Right lobe of liver (tissue), 6 donors: ENCODE measurements around the gene OMA1. TPM values are rescaled to one million over a fixed set of nuclear protein-coding genes. Genes with fewer than 3 reads are reported as not detected.

Source experiments
- ATAC-seq, 4 donors: fragments of 200-7000 bp; cut with Tn5 transposase; one replicate each; pipeline ENCODE4 v1.9.1; 2020; ENCODE audit warnings: mild to moderate bottlenecking in 4 of 4, moderate library complexity in 4 of 4
- DNase-seq, 3 donors: peaks; one replicate each; pipeline ENCODE4 v3.0.0-alpha.2; 2020
- H3K27ac ChIP-seq, 3 donors: fragments of 200-600 bp; one replicate each; pipeline ENCODE4 v1.8.0; 2022
- H3K27me3 ChIP-seq, 2 donors: fragments of 200-600 bp; one replicate each; pipeline ENCODE4 v1.8.0; 2022
- H3K36me3 ChIP-seq, 4 donors: fragments of 200-600 bp; sonication (generic) in 1 of 4; one replicate each; pipeline versions ENCODE4 v1.5.1 to v1.8.0; 2017 to 2022; ENCODE audit warnings: control low read depth in 1 of 4
- H3K4me1 ChIP-seq, 4 donors: fragments of 200-600 bp; sonication (generic) in 1 of 4; one replicate each; pipeline versions ENCODE4 v1.5.1 to v1.8.0; 2017 to 2022; ENCODE audit warnings: control low read depth in 1 of 4
- H3K4me3 ChIP-seq, 3 donors: fragments of 200-600 bp; one replicate each; pipeline ENCODE4 v1.8.0; 2022
- H3K9me3 ChIP-seq, 4 donors: fragments of 200-600 bp; sonication (generic) in 1 of 4; one replicate each; pipeline versions ENCODE4 v1.5.1 to v1.8.0; 2017 to 2022; ENCODE audit warnings: control low read depth in 1 of 4
- POLR2A ChIP-seq: fragments of 450-650 bp; IDR thresholded peaks from one replicate; pipeline ENCODE4 v1.6.1; 2017; ENCODE audit warnings: antibody characterized with exemption, mild to moderate bottlenecking
- WGBS: methylation state at CpG from one replicate; pipeline ENCODE4 v1.1.6; 2018; ENCODE audit warnings: low coverage, low lambda C conversion rate; ENCODE audit not compliant: insufficient coverage; ENCODE audit errors: missing lambda C conversion rate; 5-methylcytosine and 5-hydroxymethylcytosine counted together
- intact Hi-C, 2 donors: fragments of 100-400 bp; cut with DNase I; formaldehyde crosslinking; loops; one replicate each; pipeline versions ENCODE4 v1.11.2 to v1.14.1; 2022
- total RNA-seq, 6 experiments: library from RNA; depleted of rRNA in 2 of 6; stranded (reverse); fragments of >200 nt in 2 of 6; fragmentation: NEBNext Ultra II Directional in 3 of 6; extraction: Animal tissue kit (Norgen Biotek cat#: 25700) in 3 of 6; gene quantifications; one replicate each; pipeline versions ENCODE4 v1.1.0 to v1.2.4, GENCODE V29; 2016 to 2023
- TF ChIP-seq, protein P1 (sequence below), 4 donors: fragments of 200-600 bp in 3 of 4; fragments of 450-650 bp in 1 of 4; IDR thresholded peaks; one replicate each; pipeline versions ENCODE4 v1.5.1 to v1.8.0; 2016 to 2022; ENCODE audit warnings: antibody characterized with exemption in 4 of 4, mild to moderate bottlenecking in 2 of 4
- donor health status: DM: no; HTN: yes; CAD: no.
- donor health status: DM: no; HTN: no; CAD: no.
- donor health status: DM: no; HTN: no; CAD: no.
- donor health status: DM: no; HTN: yes; CAD: no.
- donor health status: DM: no; HTN: yes; CAD: no.

OMA1 gene
- total RNA-seq, 6 experiments from 2014 or later, result 16.1 to 29.0 (median 18.9) TPM

DNA sequence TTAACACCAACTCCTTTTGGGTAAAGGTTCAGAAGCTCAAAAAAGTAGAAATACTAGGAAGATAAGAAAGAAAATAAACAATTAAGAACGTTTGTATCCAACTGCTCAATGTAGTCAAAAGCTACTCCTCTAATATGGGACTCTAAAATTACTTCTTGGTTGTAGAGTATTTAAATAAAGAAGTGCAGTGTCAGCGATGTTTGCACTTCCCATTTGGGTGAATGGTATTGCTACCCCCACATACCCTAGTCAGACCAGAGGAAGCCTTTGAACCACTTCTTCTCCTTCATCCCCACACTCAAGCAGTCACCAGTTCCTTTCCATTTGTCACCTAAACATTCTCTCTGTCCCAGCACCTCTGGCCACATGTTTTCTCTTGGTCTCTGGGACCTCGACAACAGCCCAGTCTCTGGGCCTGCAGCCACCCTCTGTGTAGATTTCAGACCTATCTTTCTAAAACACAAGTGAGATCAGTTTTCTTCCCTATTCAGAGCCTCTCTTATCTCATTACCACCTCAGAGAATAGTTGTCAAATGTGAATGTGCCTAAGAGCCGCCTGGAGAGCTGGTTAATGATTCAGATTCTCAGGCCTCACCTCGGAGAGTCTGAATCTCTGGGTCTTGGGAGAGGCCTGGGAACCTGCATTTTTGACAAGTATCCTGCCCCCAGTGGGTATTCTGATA is 109.8 kb downstream of the OMA1 start:
- no peak overlapping the region for H3K4me3 ChIP-seq
- no peak for TF ChIP-seq POLR2A
- TF ChIP-seq, protein P1, sequence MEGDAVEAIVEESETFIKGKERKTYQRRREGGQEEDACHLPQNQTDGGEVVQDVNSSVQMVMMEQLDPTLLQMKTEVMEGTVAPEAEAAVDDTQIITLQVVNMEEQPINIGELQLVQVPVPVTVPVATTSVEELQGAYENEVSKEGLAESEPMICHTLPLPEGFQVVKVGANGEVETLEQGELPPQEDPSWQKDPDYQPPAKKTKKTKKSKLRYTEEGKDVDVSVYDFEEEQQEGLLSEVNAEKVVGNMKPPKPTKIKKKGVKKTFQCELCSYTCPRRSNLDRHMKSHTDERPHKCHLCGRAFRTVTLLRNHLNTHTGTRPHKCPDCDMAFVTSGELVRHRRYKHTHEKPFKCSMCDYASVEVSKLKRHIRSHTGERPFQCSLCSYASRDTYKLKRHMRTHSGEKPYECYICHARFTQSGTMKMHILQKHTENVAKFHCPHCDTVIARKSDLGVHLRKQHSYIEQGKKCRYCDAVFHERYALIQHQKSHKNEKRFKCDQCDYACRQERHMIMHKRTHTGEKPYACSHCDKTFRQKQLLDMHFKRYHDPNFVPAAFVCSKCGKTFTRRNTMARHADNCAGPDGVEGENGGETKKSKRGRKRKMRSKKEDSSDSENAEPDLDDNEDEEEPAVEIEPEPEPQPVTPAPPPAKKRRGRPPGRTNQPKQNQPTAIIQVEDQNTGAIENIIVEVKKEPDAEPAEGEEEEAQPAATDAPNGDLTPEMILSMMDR (IDR thresholded peaks at IDR 0.05), result no peak
- intact Hi-C loops, result no loop called here
- WGBS, result 67% methylated on average over 5 of the region's 5 CpGs
- DNase-seq (no peak), ATAC-seq (no peak)
- H3K4me1 ChIP-seq, result peaks cover 0 to 6% (median 1%) of the 10 kb centered on the region in 4 donors
- no peaks in the 10 kb centered on the region for H3K36me3 ChIP-seq
- no peak overlapping the region for H3K27ac ChIP-seq
- H3K27me3 ChIP-seq, result no peaks in the 10 kb centered on the region
- no peaks in the 10 kb centered on the region for H3K9me3 ChIP-seq

DNA sequence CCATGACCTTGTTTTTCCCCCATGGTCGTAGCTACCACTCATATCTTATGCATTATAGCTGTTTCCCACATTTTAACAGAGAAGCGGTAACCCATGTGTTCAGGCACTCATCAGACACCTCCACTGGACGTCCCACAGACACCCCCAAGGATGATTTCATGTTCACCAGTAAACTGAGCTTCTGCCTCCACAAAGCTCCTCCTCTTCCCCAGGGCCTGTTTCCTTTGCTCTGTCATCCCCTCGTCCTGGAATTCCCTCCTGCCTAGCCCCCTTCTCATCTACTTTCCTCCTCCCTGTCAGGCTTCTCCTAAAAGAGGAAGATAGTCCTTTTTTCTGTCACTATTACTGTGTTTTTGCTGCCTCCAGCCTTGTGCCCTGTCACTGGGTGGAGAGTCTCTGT is 111.2 kb downstream of the OMA1 start:
- H3K4me1 ChIP-seq, result peaks cover 0 to 6% (median 1%) of the 10 kb centered on the region in 4 donors
- no peak for ATAC-seq
- no peaks in the 10 kb centered on the region for H3K9me3 ChIP-seq
- H3K4me3 ChIP-seq, result no peak overlapping the region
- DNase-seq, result no peak
- WGBS, result 73% methylated on average over 4 of the region's 4 CpGs
- no peaks in the 10 kb centered on the region for H3K36me3 ChIP-seq
- H3K27me3 ChIP-seq, result no peaks in the 10 kb centered on the region
- intact Hi-C loops, result no loop called here
- H3K27ac ChIP-seq, result no peak overlapping the region
- no peak for TF ChIP-seq POLR2A
- TF ChIP-seq, protein P1 (IDR thresholded peaks at IDR 0.05), result no peak

DNA sequence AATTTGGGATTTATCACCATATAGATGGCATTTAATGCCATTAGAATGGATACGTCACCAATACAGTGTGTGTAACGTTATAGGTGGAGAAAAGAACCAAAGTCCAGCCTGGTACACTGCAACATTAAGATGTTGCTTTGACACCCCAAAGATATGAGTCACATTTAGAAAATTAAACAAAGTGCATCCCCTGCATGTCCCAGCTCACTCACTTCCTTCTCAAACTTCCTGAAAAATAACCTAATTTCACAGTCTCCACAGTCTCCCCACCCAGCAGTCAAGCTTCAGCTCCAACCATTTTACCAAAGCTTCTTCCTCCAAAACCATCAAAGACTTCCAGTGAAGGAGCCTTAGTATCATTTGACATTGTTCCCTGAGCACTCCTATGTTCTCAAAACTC is 111.9 kb downstream of the OMA1 start:
- DNase-seq (no peak), ATAC-seq (peak in 1 of 4 donors; percentile 11)
- Histone ChIP-seq H3K4me1 (peaks cover 0 to 3% (median 1%) of the 10 kb centered on the region in 4 donors), H3K27ac (no peak overlapping the region), H3K36me3 (no peaks in the 10 kb centered on the region), H3K27me3 (no peaks in the 10 kb centered on the region), H3K4me3 (no peak overlapping the region), H3K9me3 (no peaks in the 10 kb centered on the region)
- TF ChIP-seq, protein P1 (IDR thresholded peaks at IDR 0.05), result no peak
- TF ChIP-seq POLR2A, result no peak
- 94% methylated on average over 2 of the region's 2 CpGs for WGBS
- intact Hi-C loops, result no loop called here

- H3K9me3 ChIP-seq, result no peaks in the 10 kb centered on the region
- no peak overlapping the region for H3K4me3 ChIP-seq
- peaks cover 0 to 3% (median 1%) of the 10 kb centered on the region in 4 donors for H3K4me1 ChIP-seq
- intact Hi-C loops, result no loop called here
- DNase-seq (no peak), ATAC-seq (no peak)
- TF ChIP-seq POLR2A, result no peak
- TF ChIP-seq, protein P1 (IDR thresholded peaks at IDR 0.05), result no peak
- no peaks in the 10 kb centered on the region for H3K27me3 ChIP-seq
- H3K27ac ChIP-seq, result no peak overlapping the region
- H3K36me3 ChIP-seq, result no peaks in the 10 kb centered on the region
- 61% methylated on average over 2 of the region's 2 CpGs for WGBS
Observed at GRCh38 chr1:58434181-58434580, 112.3 kb downstream of the OMA1 start.
